ENCODE data around the gene EHHADH. TPM values are rescaled to one million over a fixed set of nuclear protein-coding genes. Genes with fewer than 3 reads are reported as not detected.

The EHHADH gene
- total and polyA plus RNA-seq, 9 of the 15 experiments (the other 6 are each of a cell fraction or from before 2014, with no cell fraction given) = 3.6 to 6.4 (median 5.4) TPM

GRCh38 chr3:185297867-185298266 lies 44.0 kb upstream of the EHHADH start (continued):
- TF ChIP-seq CHD7 (IDR thresholded peaks at IDR 0.05; ENCODE audit: low read depth, low read length) (no peak), PTBP1 (IDR thresholded peaks at IDR 0.05; ENCODE audit: low read depth, low read length) (no peak), SRF (CRISPR knock-in tag; IDR thresholded peaks at IDR 0.05) (no peak), AFF4 (CRISPR knock-in tag; IDR thresholded peaks at IDR 0.05) (no peak), SNRNP70 (optimal IDR thresholded peaks at IDR 0.05; ENCODE audit: low read depth, low read length) (no peak), BCL6 (CRISPR knock-in tag; IDR thresholded peaks at IDR 0.05) (no peak), MTA2 (IDR thresholded peaks at IDR 0.05; ENCODE audit: low read depth) (peak; percentile 74), SP2 (IDR thresholded peaks at IDR 0.05; ENCODE audit: extremely low read depth, low read depth, low read length, poor library complexity, severe bottlenecking) (no peak)
- TF ChIP-seq, protein P1, sequence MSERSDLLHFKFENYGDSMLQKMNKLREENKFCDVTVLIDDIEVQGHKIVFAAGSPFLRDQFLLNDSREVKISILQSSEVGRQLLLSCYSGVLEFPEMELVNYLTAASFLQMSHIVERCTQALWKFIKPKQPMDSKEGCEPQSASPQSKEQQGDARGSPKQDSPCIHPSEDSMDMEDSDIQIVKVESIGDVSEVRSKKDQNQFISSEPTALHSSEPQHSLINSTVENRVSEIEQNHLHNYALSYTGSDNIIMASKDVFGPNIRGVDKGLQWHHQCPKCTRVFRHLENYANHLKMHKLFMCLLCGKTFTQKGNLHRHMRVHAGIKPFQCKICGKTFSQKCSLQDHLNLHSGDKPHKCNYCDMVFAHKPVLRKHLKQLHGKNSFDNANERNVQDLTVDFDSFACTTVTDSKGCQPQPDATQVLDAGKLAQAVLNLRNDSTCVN (CRISPR knock-in tag; IDR thresholded peaks at IDR 0.05) = no peak
- TF ChIP-seq, protein P2, sequence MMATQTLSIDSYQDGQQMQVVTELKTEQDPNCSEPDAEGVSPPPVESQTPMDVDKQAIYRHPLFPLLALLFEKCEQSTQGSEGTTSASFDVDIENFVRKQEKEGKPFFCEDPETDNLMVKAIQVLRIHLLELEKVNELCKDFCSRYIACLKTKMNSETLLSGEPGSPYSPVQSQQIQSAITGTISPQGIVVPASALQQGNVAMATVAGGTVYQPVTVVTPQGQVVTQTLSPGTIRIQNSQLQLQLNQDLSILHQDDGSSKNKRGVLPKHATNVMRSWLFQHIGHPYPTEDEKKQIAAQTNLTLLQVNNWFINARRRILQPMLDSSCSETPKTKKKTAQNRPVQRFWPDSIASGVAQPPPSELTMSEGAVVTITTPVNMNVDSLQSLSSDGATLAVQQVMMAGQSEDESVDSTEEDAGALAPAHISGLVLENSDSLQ (IDR thresholded peaks at IDR 0.05) = peak; percentile 41

Measured in K562 (cell line).